HT1080 (cell line): ENCODE measurements around the gene ZBTB16. TPM values are rescaled to one million over a fixed set of nuclear protein-coding genes. Genes with fewer than 3 reads are reported as not detected.

Source experiments
- DNase-seq: peaks from one replicate; pipeline ENCODE4 v3.0.0-alpha.2; 2015; ENCODE audit warnings: low read depth
- total RNA-seq: library from RNA; depleted of rRNA; stranded (reverse); fragments of >200 nt; shearing (Covaris generic); gene quantifications from 2 replicates; pipeline ENCODE4 v1.2.3, GENCODE V29; 2014

The ZBTB16 gene
- total RNA-seq, 1 experiment from 2014 or later = not detected

DNA sequence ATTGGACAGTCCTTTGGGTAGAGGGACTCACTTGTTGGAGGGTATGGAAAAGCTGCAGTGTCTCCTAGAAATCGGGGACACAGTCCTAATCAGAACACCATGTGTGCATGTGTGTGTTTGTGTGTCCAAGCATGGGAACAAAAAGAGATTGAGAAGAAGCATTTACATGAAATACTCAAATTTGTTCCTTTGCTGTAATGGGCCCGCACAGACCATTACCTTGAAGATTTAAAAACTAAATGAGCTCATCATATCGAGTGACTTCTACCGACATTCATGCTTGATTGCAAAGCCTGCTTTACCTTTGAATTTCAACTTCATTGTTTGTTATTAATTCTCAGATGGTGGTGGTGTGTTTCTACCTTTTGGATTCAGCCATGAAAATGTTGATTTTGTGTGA is 106.9 kb downstream of the ZBTB16 start:
- no peak for DNase-seq

DNA sequence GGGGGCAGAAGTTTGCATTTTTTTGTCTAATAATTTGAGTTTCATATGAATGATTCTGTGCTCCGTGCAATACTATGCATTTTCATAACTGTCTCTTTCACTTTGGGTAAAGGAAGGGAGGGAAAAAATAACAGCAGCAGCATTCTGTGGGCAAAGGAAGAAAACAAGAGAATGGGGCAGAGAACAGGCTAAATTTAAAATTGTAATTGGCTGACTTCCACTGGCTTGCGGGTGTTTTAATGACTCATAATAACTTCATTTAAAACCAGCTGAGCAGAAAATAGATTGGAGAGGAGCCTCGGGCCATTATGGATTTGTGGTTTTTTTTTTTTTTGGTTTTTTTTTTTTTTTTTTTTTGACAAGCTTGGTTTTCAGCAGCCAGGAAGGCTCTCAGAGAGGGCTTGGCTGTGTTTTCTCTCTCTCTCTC is 107.4 kb downstream of the ZBTB16 start:
- DNase-seq = peak; percentile 60

DNA sequence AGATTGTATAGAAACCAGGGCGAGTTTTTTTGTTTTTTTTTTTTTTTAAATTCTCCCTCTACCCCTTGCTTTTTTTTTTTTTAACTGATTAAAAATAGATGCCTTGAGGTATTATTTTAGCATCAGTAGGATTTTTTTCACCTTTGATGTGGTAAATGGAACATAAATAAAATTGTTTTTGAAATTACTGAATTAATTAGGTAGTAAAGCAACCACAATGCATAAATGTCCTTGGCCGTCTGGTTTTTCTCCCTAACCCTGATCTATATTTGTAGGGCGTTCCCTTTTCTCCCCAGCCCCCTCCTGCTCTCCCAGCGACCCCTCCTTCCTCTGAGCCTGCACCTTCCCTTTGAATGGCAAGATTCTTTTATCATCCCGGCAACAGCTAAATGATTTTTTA is 107.8 kb downstream of the ZBTB16 start:
- DNase-seq = no peak

DNA sequence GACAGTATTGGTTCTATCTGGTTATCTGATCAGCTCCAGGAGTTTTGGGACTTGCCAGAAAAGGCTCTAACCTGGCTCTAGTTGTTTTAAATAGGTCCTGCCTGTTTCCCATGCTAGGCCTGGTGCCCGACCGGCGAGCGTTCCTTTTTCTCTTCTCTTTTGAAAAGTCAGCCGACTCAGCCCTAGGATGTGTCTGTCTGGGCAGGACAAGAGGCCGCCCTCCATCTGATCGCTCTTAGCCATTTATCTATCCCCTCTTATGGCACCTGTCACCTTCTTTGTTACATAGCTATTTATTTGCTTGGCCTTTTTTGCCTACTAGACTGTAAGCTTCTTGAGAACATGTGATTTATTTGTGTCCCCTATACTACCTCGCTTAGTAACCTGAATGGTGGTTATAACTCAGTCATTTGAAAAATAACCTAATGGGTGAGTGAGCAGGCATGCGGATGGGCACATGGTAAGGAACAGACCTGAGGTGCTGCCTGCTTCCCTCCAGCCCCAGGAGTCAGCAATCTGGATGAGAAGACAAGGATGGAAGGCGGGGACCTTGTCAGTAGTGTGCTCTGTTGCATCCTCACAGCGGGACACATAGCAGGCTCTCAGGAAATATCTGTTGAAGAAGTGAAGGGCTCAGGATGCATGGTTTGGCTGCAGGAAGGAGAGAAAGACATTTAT is 108.4 kb downstream of the ZBTB16 start:
- DNase-seq = no peak

DNA sequence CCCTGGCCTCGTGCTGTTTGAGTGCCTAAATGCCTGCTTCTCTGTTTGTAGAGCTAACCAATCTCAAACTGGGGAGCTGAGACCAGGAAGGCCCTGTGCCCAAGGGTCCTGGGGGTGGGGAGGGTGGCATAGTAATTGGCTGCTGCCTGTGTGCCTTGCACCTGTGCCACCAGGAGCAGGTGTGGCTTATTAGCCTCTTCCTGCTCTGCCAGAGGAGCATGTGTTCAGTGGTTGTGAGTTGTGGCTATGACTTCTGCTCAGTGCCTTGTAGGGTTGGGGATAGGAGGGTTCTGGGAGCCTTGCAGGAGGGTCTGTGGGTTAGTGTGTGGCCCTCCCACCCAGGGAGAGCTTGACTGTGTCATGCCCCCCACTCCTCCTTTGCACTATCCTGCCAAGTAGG is 109.2 kb downstream of the ZBTB16 start:
- no peak for DNase-seq

DNA sequence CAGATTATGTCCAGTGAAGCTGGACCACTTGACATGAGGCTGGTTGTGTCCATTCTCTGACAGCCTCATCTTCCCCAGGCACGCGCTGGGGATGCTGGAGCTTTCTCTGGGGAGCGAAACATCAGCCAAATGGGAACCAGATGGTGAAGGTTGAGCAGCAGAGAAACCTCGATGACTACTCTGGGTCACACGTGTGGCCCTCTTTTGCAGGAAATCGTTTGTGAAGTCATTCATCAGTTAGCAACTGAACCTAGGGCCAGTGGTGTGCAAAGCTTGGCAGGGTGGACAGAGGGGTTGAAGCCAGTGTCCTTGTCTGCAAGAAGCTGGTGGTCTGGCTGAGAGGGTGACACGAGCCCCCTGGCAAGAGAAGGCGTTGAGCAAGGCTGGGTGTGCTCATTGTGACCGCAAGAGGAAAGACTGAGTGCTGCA is 109.8 kb downstream of the ZBTB16 start:
- no peak for DNase-seq

DNA sequence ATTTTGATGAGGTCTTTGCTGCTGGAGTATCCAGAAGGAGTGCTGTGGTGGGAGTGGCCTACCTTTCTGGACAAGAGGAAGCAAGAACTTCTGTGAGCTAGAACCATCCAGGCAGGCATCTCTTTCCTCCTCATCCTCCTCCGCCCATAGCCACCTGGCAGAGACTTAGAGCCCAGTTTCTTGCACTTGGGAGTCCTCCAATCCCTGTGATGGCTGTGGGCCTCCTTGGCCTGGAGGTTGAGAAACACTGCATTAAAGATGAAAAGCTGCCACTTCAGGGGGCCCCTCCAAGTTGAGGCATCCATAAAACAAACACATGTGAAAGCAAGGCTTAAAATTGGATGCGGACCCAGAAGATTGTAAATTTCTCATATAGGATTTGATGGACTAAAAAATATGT is 110.3 kb downstream of the ZBTB16 start:
- DNase-seq = no peak

DNA sequence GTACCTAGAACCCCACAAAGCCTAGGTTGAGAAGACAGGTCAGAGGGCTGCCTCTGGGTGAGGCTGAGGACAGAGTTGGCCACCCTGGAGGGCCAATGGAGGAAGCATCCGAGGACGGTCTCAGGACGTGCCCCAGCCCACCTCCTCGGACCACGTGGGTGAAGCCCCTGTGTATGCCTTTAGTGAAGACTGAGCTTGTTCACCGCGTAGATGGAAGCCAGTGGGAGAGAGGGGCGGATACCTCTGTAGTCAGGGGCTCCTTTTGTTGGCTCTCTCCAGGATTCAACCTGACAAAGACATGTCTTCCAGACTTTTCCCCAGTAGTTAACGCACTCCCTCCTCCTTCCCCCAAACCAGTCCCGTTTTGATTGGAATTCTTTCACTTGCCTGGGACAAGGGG is 110.7 kb downstream of the ZBTB16 start:
- DNase-seq = no peak

DNA sequence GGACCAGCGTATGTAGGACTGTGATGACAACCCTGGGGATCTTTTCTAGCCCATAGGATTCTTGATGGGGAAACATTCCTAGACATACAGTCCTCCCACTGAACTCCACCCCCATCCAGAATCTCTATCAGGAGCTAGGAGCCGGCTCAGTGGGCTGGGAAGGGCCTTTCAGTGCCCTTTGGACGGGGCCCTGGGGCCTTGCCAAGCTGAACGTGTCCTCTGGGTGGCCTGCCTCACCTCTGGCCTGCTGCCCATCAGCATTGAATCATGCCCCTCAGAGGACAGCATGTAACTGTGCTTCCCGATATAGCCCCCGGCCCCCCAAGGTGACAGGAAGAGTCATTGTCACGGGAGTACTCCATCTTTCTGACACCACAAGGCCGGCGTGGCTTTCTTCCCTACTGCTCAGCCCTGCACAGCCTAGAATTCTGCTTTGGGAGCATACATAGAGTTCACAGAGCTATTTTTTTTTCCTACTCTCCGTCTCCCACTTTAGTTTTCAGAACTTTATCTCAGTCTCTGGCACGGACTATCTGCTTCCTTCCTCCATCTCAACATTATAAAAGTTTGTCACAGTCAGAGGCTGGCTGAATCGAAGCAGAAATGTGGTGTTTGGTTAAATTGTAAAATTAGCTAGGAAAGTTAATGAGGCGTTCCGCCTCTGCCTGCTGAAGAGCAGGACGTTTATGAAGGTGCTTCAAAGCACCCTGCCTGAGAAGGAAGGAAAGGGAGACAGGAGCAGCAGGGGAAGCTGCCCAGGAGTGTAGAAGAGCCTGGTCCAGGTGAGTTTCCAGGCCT is 111.9 kb downstream of the ZBTB16 start:
- DNase-seq = no peak

DNA sequence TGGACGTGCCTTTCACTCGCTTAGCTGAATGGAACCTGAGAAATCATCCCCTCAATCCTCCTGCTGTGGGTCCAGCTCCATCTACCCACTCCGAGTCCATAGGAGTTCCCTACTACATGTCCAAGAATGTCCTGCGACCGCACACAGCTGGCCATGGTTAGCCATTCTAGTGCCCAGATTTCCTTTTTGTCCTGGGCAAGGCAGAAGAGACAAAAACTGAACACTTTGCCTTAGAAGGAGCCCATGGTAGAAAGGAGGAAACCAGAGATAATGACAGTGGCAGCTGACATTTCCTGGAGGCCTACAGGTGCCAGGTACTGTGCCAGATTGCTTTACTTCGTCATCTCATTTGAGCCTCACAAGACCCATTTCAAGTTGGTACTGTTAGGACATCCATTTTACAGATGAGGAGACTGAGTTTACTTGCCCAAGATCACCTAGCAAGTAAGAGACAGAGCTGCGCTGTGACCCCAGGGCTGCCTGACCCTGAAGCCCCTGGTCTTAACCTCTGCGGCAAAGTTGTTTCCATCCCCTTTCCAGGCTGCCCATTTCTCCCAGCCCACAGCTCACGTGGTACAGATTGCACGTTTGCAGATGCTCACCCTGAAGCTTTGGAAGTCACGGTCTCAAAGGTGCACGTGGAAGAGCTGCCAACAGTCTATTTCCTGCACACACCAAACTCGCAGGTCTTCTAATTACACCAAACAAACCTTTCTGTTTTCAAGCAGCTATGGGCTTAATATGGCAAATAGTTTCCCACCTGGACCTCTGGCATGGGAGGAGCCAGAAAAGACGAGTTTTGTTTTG is 112.7 kb downstream of the ZBTB16 start:
- DNase-seq = no peak

DNA sequence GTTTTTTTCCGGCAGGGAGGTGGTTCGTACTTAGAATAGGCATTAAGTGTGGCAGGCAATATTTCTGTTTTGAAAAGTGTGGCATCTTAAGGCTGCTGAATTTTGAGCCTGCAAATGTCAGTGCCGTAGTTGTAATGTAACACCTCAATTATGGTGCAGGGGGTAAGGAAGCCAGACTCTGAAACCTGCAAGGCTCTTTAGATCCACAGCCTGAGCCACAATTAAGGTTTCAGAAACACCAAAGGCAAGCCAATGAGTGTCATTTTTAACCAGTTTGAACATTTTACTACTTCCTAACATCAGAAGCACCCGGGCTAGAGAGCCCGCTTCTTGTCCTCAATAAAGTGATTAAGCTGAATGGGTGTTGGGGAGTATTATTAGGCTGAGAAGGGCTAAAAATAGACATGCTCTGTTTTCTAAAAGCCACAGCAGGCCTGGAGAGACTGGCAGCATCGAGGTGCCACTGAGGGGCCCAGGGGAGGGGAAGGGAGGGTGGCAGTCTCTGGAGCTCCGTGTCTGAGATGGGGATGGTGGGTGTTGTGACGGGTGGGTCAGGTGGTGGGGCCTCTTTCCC is 113.4 kb downstream of the ZBTB16 start:
- DNase-seq = no peak

DNA sequence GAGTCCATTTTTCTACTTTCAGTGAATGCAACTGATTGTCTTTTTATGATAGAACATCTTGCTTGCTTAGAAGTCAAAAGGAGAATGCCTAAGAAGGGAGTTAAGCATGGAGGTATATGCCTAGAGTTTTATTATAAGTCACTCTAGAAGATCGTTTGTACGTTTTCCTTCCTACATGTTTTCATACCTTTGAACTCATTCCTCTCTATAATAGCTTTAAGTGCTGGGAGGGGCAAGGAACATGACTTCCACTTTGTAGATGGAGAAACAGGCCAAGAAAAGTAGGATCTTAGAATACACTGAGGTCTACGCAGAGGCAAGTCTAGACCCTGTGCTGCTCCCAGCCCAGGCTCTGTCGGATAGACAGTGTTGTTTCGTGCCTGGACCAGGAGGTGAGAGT is 114.3 kb downstream of the ZBTB16 start:
- no peak for DNase-seq

DNA sequence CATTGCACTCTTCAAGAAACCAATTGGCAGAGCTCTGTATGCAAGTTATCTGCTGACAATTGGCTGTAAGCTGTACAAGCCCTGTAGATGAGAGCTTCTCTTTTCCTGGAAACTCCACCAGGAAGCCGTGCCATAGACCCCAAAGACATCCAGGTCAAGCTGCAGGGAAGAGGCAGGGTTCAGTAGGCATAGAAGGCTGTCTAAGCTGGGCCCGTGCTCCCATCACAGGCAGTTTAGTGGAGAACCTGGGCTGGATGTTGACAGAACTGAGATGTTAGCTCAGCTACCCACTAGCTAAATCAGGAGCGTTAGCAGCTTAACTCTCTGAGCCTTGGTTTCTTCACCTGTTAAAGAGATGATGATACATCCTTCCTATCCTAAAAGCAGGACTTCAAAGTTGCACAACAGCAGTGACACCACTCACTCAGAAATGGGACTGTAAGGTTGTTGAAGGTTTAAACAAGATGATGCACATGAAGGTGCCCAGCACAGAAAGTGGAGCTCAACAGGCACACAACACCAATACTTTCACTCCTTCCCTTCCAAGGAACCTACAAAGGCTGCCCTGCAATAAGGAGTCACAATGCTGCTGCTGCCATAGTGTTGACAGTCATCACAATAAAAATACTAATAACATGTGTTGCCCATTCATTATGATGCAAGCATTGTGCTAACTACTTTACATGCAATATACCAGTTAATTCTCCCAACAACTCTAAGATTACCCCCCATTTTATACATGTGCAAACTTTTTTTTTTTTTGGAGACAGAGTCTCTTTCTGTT is 115.4 kb downstream of the ZBTB16 start:
- no peak for DNase-seq

DNA sequence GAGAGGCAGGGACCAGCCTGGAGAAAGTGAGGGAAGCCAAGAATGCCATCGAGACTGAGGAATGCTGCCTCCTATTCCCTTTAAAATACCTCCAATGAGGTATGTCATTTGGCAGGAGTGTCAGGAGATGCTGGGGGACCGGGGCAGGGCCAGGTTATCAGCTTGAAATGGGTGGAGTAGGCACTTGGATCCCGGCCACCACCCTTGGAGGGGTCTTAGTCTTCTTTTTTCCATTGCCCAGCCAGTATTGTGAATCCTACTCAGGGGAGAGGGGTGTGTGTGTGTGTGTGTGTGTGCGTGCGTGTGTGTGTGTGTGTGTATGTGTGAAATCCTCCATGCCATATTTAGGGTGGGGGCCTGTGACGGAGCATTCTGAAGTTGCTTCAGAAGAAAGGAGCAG is 116.2 kb downstream of the ZBTB16 start:
- DNase-seq = no peak

DNA sequence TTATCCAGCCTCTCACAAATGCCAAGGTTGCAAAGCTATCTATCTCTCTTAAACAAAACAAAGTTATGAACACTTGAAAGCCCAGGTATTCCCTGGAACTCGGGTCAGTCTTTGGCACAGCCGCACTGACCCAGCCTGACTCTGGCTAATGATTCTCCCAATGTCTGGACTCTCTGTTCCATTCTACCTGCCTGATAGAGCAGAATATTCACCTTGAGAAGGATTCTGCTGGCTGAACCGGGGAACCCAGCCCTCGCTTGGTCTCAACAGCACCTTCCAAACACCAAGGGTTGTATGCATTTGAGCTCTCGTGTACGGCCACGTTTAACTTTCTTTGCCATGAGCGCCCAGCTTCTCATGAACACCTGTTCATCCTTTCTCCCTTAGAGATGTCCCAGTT is 116.8 kb downstream of the ZBTB16 start:
- no peak for DNase-seq

DNA sequence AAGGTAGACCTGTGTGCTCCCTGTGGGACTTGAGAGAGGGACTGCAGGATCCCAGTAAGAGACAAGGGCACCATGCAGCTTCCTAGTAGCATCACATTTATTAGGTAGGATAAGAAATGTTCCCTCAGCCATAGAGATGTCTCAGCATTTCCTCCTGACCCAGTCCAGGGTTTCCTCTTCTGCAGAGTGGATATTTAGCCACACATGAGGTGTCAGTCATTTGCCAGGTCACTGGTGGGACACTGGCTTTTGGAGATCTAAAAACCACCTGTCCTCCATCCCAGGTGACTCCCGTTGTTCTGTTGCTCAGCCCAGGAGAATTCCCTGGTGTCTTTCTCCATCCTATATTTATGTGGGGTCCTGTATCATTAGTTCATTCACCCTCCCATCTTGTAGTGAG is 119.1 kb downstream of the ZBTB16 start:
- DNase-seq = no peak

DNA sequence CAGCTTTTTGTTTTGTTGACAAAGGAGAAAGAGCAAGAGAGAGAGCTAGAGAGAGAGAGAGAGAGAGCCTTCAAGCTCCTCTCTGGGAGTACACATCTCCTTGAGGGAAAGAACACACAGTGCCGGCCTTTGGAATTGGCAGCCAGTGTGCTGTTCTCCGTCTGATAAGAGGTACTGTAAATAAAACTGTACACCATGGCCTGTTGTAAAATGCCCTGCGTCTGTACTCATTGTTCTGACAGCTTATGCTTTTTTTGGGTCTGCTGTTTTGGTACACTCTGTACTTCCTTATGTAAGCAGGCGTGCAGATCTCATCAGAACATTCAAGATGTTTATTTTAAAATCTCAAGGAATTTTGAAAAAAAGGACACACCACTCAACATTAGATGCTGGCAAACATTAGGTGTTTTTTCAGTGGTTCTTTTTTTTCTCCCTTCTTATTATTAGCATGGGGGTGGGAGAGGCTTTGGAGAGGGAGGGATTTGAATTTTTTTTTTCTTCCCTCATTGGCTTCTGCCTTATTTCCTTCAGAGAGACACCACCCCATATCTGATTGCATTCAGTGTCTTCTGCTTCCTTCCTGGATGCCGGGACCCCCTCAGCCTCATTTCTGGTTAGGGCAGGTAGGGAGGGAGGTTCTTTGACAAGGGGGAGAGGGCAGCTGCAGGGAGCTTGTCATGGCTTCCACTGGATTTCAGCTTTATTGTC is 119.9 kb downstream of the ZBTB16 start:
- no peak for DNase-seq

DNA sequence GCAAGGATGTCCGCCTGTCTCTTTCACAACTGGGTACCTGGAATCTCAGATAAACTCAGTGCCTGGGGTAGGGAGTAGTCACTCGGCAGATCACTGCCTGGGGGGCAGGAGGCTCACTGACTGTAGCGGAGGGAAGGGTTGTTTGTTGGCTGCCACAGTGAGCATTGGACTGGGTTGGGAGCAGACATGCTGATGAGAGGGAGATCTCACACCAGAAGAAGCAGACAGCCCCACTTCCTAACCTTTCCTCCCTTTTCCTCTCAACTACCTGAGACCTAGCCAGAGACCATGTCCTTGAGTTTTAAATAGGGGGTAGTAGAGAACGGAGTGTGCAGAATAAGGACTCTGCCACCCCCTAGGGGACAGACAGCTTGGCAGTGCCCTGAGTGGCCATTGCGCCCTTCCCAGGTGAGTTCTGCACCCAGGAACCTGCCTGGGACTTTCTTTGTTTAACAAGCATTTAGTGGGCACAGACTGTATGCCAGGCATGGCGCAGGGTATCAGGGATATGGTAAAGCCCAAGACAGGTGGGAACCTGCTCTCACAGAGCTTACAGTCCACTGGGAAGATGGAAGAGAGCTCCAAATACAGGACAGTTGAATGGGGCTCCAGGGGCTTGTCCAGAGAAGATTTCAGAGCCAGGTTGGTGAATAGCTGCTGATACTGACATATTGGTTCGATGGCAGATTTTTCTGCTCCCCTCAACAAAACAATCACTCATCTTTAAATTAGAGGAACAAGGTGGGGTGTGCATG is 121.0 kb downstream of the ZBTB16 start:
- peak; percentile 5 for DNase-seq

DNA sequence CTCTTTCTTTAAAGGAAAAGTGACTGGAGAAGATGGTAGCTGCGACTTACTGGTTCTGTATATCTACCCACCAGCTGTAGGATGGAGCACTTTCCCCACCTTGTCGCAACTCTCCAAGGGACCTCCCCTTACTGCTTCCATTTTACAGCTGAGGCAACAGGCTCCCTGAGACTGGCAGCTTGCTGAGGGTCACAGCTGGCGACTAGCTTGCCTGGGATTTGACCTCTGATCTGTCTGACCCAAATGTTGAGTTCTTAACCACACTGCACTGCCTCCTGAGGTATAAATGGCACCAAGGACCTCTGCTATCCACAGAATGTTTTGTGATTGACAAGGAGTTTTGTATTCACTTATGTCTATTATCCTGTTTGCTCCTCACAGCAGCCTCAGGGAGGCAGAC is 121.7 kb downstream of the ZBTB16 start:
- DNase-seq = no peak

DNA sequence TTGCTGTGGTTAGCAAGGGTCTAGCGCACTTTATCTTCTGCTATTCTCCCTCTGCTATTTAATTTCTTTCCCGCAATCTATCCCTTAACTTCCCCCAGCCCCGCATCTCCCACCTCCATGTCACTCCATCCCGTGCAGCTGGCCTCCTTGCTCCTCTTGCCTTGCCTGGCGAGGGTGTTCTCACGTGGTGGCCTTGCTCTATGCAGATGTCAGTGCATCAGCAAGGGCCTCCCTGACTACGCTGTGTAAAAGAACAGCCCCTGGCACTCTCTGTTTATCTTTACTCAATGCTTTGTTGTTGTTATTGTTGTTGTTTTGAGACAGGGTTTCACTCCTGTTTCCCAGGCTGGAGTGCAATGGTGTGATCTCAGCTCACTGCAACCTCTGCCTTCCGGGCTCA is 122.2 kb downstream of the ZBTB16 start:
- DNase-seq = no peak
